ENCODE results near the gene ADISSP. TPM values are rescaled to one million over a fixed set of nuclear protein-coding genes. Genes with fewer than 3 reads are reported as not detected.

The ADISSP gene
- total RNA-seq, 1 donor from 2014 or later, result 43.2 TPM

- no peaks in the 10 kb centered on the region for H3K79me2 ChIP-seq (ENCODE audit: insufficient read depth, low read length)
- Mint-ChIP-seq H3K36me3 (ENCODE audit: low read depth, unreplicated experiment) (no peaks in the 10 kb centered on the region), H3K9me3 (ENCODE audit: unreplicated experiment) (no peaks in the 10 kb centered on the region), H3K4me1 (ENCODE audit: low read depth, unreplicated experiment) (no peaks in the 10 kb centered on the region), H3K4me3 (ENCODE audit: unreplicated experiment) (no peak within 1 kb of the TSS), H3K27ac (ENCODE audit: unreplicated experiment) (no peak within 1 kb of the TSS), H3K27me3 (ENCODE audit: low read depth, unreplicated experiment) (peaks cover 19% of the 10 kb centered on the region)
- no peak within 1 kb of the TSS for H3K27ac ChIP-seq (ENCODE audit: low read depth, low read length)
- FAIRE-seq (no peak), DNase-seq (ENCODE audit: low read depth) (no peak)
- no peaks in the 10 kb centered on the region for H4K20me1 ChIP-seq (ENCODE audit: insufficient read depth, low read length)
- no peak within 1 kb of the TSS for H3K4me3 ChIP-seq (ENCODE audit: insufficient read depth, low read depth, low read length)
- no peak within 1 kb of the TSS for H3K9ac ChIP-seq (ENCODE audit: low read length)
- no peak within 1 kb of the TSS for H2AFZ ChIP-seq (ENCODE audit: low read depth, low read length)
- no peaks in the 10 kb centered on the region for H3K27me3 ChIP-seq (ENCODE audit: insufficient read depth, low read length)
- no peaks in the 10 kb centered on the region for H3K36me3 ChIP-seq (ENCODE audit: insufficient read depth, low read length)
- TF ChIP-seq CTCF (IDR thresholded peaks at IDR 0.05; ENCODE audit: insufficient read depth, low read depth, low read length), result no peak
- TF ChIP-seq EZH2 (IDR thresholded peaks at IDR 0.05; ENCODE audit: insufficient read depth, low read length), result no peak
- H3K9me3 ChIP-seq (ENCODE audit: insufficient read depth, low read depth, low read length), result no peaks in the 10 kb centered on the region
- no peaks in the 10 kb centered on the region for H3K4me1 ChIP-seq (ENCODE audit: insufficient read depth, low read length)
- no peak within 1 kb of the TSS for H3K4me2 ChIP-seq (ENCODE audit: low read length)
These were observed 55.2 kb downstream of the ADISSP start, which contains the start of gene SIGLEC1 for GRCh38 chr20:3712279-3712873. SIGLEC1 (minus strand) TSS chr20:3712600; CDS start chr20:3707128, 5,472 bp downstream.

- FAIRE-seq, result no peak
These were observed 56.0 kb downstream of the ADISSP start for GRCh38 chr20:3711484-3711941.

More at GRCh38 chr20:3711484-3711941, 56.0 kb downstream of the ADISSP start:
- H4K20me1 ChIP-seq (ENCODE audit: insufficient read depth, low read length), result no peaks in the 10 kb centered on the region
- Mint-ChIP-seq H3K4me3 (ENCODE audit: unreplicated experiment) (no peak overlapping the region), H3K27ac (ENCODE audit: unreplicated experiment) (no peak overlapping the region), H3K27me3 (ENCODE audit: low read depth, unreplicated experiment) (peaks cover 17% of the 10 kb centered on the region), H3K36me3 (ENCODE audit: low read depth, unreplicated experiment) (no peaks in the 10 kb centered on the region), H3K4me1 (ENCODE audit: low read depth, unreplicated experiment) (no peaks in the 10 kb centered on the region), H3K9me3 (ENCODE audit: unreplicated experiment) (no peaks in the 10 kb centered on the region)
- H3K9me3 ChIP-seq (ENCODE audit: insufficient read depth, low read depth, low read length), result no peaks in the 10 kb centered on the region
- H3K27me3 ChIP-seq (ENCODE audit: insufficient read depth, low read length), result no peaks in the 10 kb centered on the region
- H3K4me3 ChIP-seq (ENCODE audit: insufficient read depth, low read depth, low read length), result no peak overlapping the region
- H3K27ac ChIP-seq (ENCODE audit: low read depth, low read length), result no peak overlapping the region
- no peaks in the 10 kb centered on the region for H3K36me3 ChIP-seq (ENCODE audit: insufficient read depth, low read length)
- no peaks in the 10 kb centered on the region for H3K79me2 ChIP-seq (ENCODE audit: insufficient read depth, low read length)
- no peak for DNase-seq (ENCODE audit: low read depth)
- no peak overlapping the region for H2AFZ ChIP-seq (ENCODE audit: low read depth, low read length)
- H3K4me2 ChIP-seq (ENCODE audit: low read length), result no peak overlapping the region
- TF ChIP-seq EZH2 (IDR thresholded peaks at IDR 0.05; ENCODE audit: insufficient read depth, low read length) (no peak), CTCF (IDR thresholded peaks at IDR 0.05; ENCODE audit: insufficient read depth, low read depth, low read length) (no peak)
- no peak overlapping the region for H3K9ac ChIP-seq (ENCODE audit: low read length)
- H3K4me1 ChIP-seq (ENCODE audit: insufficient read depth, low read length), result no peaks in the 10 kb centered on the region
